Measurements from ENCODE around the gene PAK5.

The PAK5 gene

DNA sequence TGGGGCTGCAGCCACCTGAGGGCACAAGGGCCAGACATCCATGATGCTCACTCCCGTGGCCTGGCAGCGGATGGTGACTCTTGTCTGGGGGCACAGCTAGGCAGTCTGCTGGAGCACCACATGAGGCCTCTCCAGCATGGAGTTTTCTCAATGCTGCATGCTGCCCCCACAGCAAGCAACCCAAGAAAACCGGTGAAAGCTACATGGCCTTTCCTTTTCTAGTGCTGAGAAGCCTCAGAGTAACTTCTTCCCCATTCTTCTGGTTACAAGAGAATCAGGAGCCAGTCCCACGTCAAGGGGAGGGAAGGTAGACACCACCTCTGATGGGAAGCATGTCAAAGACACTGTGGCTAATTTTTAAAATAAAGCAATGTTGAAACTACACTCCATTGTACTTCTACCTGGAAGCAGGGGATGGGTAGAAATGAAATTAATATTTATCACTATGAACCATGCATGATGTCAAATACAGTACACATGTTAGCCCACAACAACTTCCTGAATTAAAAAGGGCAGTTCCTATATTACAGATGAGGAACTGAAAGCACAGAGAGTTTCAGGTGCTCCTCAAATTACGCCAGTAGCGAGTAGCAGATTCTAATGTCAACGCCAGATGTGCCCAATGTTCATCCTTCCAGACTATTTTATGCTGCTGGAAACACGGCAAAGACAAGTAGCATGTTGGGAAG, 223.0 kb downstream of the PAK5 start:
- no peak for DNase-seq

DNA sequence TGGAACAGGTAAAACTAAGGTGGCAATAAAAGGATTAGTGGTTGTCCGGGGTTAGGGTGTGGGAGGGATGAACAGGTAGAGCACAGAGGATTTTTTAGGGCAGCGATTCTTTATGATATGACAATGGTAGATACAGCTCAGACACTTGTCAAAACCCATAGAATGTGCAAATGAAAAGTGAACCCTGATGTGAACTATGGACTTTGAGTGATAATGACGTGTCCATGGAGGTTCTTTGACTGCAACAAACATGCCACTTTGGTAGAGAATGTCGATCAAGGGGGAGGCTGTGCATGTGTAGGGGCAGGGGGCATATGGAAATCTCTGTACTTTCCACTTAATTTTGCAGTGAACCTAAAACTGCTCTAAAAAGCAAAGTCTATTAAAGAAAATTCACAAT, 223.8 kb downstream of the PAK5 start:
- DNase-seq, result no peak

DNA sequence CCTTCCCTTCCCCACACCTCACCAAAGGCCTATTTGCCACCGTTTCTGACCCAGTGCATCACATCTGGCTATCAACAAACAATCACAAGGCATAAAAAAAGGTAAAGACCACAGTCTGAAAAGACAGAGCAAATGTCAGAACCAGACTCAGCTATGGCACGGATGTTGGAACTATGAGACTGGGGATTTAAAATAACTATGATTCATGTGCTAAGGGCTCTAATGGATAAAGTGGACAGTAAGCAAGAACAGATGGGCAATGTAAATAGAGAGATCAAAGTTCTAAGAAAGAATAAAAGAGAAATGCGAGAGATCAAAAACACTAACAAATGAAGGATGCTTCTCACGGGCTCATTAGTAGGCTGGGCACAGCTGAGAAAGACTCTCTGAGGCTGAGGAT, 225.0 kb downstream of the PAK5 start:
- DNase-seq, result no peak

DNA sequence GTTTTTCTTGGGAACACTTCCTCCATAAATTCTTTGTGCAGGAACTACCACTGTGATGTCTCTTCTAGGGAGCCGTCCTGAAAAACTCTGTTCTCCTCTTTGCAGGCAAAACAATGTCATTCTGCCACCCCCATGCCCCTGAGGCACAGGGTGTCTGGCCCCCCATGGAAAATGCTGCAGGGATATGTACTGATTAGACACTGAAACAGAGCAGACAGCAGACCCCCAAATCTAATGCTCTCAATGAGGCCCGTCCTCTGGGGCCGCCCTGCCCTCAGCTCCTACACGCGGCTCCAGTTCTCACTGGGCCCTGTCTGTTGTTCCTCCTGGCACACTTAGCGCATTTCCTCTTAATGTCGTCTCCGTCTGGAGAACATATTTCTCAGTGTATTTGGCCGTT, 227.0 kb downstream of the PAK5 start:
- no peak for DNase-seq

DNA sequence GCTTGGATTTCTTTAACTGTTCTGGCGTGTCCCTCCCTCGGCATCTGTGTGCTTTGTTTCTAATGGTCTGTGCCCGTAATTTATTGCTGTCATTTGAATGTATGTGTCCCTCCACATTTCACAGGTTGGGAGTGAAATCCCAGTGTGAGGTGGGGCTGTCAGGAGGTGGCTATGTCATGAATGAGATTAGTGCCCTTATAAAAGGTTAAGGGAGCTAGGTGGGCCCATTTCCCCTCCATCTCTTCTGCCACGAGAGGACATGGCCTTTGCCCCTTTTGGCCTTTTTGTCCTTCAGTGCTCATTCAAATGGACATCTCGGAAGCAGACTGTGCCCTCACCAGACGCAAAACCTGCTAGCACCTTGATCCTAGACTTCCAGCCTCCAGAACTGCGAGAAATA, 228.2 kb downstream of the PAK5 start:
- no peak for DNase-seq

DNA sequence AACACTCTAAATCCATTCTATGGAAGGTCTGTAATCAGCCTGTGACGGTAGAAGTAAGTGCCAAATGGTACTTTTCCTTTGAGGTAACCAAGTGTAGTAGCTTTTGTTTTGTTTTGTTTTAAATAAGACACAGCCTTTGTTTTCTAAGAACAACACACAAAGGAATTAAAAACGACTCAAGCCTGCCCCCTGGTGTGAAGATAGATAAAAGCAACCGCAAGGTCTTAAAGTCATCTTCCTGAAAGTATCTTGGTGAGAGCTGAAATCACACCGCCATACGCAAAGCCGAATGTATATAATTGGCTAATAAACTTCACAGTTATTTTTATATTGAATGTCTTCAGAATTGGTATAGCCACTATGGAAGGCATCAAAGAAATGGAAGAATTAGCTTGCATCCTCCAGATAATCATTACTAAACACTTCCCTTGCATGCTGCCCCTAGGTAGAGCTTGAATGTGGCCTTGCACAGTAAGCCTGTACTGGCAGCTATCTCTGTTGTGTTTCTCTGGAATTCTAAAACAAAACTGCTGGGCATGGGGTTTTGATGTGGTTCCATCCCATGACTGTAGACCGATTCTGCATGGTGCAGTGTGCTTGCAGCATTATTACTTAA, 228.9 kb downstream of the PAK5 start:
- peak; percentile 40 to 50 for DNase-seq

DNA sequence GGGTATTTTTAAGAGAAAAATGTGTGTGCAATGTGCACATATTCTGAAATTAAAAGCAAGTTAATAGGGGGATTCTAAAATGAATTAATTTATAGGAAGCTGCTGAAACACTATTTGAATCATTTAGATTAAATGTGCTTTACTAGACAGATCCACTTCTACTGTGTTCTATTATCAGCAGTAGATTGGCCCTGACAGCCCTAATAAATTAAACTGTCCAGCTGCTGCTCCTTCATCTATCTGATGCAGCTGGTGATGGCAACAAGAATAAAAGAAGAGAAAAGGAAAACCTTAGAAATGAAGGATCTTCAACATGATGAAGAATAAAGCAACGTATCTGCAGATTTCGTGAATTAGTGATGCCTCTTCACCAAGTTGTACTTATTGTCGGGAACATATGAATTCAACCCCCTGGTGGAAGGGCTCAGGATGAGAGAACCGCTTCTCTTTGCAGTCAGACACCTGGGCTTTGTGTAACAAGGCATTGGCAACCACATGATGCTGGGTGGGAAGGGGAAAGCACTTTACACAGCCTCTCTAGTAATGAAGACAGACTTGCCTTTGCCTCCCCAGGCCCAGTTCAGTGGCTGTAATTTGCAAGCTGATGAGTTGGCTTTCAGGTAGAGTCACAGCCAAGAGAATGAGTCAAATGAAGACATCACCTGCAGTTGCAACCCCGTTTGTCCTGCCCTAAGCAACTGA, 230.1 kb downstream of the PAK5 start:
- no peak for DNase-seq

DNA sequence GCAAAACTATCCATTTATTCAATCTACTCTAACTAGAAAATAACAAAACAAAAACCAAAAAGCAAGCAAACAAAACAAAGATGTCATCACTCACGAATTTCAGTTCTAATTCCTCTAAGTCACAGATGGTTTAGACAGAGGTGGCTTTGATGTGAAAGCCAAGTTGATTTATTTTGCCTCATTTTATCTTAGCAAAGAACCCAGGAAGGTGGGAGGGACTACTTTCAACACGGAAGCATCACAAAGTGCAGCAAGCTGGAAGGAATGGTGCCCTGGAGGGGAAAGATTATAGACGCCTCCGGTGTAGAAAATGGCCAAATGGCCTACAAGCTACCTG, 236.1 kb downstream of the PAK5 start:
- DNase-seq, result no peak

DNA sequence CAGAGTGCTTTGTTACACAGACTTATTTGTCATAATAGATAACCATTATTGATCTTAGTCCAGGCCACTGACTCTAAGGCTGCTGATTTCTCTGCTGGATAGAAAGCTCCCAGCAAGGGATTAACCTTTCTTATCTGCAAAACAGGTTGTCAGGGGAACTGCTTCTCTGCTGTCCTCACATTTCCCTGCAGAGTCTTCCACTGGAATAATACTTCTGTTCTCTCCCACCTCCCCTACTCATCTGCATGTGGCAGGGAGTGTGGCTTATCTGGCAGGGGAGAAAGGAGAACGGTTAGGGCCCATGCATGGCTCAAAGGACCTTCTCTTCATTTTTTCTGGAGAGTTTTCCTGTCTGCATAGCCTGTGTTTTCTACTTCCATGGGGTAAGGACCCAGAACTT, 238.3 kb downstream of the PAK5 start:
- no peak for DNase-seq

DNA sequence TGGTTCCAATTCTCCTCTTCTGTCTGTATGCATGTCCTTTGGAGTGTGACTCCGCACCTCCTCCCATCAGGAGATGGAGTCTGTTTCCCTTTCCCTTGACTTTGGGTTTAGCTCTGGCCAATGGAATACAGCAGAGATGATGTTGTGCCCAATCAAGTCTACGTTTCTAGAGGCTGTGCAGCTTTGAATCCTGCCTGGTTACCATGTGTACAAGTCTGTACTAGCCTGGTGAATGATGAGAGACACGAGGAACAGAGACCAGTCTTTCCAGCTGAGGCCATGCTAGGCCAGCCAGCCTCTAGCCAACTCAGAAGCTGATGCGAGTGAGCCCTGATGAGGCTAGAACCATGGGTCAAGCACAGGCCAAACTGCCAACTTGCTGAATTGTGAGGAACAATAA, 241.3 kb downstream of the PAK5 start:
- DNase-seq, result no peak

DNA sequence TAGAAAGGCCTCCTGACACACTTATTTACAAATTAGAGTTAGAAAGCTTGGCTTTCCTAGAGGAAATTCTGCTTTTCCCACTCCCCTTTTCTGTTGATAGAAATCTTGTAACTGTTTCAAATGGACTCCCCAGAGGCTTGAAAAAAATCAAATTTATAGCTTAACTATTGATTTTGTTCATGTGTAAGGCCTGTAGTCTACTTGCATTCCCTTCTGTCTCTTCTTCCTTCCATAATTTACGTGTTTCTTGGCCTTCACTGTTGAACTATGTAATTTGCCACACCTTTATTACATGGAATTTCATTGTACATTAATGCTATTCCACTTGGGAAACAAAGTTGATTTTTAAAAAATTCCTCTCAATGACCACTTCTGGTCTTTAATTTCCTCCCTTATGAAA, 243.1 kb downstream of the PAK5 start:
- no peak for DNase-seq

DNA sequence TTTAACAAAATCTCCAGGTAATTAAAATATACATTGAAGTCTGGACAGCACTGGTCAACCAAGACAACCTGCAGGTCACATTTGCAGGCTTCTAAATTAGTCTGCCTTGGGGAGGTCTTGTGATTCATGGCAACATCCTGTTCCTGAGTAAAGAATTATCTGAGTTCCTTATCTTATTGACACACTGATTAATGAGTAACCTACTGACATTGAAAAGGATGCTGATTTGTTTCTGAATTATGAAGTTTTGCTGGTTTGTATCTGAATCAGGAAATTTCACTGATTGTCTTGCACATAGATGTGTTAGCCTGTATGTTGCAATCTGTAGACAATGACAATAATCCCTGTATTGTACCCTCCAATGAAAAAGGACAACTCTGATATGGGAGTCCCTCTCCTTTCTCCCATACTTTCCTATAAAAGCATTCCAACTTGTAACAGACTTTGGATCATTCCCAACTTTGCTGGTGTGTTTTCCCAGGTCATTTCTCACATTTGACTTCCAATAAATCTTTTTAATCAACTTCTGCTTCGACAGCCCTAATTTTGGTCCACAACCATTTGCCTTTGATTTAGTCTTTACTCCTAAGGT, 244.5 kb downstream of the PAK5 start:
- DNase-seq, result no peak

DNA sequence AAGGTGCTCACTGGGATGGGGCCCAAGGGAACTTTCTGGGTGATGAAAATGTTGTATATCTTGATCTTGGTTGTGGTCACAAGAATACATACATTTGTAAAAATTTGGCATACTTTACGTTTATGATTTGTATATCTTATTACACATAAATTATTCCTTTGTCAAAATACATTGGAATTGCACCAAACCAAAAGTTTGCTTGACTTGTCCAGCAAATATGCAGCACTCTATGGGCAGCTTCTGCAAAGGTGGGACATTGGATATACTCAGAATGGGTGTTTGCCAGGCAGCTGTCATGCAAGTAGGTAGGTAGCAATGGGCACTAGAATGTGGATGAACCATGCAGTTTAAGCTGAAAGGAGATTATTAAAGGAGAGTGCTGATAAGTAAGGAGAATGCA, 246.5 kb downstream of the PAK5 start:
- no peak for DNase-seq

DNA sequence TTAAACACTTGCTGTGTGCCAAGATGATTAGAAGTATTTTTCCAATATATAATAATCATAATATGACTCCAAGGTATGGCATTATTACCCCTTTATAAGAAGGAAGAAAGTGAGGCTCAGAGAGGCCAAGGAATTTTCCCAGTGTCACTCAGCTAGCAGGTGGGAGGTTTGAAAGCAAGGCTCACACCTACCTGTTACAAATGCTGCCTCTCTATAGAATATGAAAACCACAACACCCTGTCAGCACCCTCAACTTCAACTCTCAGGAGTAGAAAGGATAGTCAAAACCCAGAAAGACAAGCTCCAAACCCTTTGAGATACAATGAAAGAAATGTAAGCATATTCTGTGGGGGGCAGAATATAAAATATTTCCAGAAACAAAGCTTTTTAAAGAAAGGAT, 247.8 kb downstream of the PAK5 start:
- DNase-seq, result no peak

DNA sequence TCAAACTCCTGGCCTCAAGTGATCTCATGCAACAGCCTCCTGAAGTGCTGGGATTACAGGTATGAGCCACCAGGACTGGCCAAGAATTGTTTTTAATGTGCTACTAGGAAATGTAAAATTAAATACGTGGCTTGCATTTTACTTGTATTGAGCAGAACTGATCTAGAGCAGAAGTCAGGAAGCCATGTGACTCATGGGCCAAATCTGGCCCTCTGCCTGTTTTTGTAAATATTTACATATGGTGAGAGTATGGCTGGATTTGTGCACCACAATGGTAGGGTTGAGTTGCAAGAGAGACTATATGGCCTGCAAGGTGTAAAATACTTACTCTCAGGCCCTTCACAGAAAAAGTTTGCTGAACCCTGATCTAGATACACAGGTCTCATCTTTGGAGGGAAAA, 248.7 kb downstream of the PAK5 start:
- no peak for DNase-seq

DNA sequence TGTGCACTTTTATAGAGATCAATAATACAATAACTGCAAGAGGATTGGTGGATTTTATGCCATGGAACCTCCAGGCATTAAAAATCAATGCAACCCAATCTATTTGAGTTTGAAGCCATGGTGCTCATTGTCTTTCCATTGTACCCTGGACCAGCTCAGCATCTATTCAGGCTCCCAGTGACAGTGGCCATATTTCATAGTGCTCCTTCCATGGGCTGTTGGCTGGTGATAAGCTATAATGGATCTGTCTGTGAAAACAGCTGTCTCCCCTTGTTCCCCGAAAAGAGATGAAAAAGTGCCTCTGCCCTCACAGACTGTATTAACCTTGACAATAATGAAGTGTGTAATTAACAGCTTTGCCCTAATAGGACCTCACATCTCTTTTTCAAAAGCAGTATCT, 250.2 kb downstream of the PAK5 start:
- DNase-seq, result no peak

DNA sequence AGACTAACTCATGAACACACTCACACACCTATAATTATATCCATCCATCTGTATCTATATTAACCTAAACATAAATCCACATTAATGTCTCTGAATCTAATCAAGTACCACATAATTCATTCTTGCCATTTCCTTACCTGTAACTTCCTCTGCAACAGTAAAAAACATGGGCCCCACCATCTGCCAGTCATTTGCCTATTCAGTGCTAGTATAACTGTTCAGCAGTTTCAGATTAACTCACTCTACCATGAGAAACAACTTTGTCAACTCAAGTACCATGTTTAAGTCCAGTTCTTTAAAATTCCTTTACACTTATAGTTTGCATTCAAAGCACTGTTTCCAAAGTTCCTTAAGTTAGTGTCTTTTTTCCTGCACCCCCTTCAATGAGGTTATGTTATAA, 255.7 kb downstream of the PAK5 start:
- no peak for DNase-seq

DNA sequence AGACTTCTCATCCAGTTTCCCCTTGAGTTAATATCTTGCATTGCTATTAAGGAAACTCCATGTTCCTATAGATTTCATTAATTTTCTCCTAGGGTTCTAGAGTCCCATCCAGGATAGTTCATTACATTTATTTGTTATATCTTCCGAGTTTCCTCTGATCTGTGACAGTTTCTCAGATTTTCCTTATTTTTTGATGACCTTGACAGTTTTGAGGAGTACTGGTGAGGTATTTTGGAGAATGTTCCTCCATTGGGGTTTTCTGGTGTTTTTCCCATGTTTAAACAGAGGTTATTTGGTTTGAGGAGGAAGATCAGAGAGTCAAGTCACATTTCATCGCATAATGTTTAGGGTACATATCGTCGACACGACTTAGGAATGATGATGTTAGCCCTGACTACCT, 256.7 kb downstream of the PAK5 start:
- DNase-seq, result no peak

DNA sequence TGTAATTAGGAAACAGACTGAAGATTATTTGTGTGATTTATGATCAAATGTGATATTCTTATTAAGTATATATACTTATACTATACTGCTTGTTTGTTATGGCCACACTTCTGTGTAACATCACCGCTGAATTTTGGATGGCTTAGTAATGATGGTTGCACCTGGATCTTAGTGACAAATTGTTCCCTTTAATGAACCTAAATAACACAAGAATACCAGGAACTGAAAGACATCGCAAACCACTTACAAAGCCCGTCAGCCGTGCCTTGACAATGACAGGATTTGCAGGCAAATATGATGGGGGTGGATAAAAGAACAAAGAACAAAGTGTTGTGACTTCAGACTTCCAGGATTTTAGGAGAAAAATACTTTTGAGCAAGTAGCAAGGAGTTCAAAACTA, 257.4 kb downstream of the PAK5 start:
- no peak for DNase-seq

DNA sequence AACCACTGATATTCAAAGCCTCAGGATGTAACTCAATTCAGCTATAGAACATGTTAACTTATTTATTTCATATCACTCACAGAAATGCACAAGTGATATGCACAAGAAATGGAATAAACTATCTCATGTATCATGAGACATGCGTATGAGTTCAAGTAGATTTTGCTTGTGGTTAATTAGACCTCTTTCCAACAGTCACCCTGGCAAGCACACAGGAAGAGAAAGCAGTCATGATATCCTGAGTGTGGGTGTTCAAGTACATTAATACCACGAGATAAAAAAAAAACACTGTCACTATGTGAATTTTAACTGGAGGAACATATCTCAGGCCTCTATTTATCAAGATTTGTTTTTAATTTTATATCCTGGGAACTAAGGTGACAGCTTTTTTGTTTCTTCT, 260.3 kb downstream of the PAK5 start:
- no peak for DNase-seq

DNA sequence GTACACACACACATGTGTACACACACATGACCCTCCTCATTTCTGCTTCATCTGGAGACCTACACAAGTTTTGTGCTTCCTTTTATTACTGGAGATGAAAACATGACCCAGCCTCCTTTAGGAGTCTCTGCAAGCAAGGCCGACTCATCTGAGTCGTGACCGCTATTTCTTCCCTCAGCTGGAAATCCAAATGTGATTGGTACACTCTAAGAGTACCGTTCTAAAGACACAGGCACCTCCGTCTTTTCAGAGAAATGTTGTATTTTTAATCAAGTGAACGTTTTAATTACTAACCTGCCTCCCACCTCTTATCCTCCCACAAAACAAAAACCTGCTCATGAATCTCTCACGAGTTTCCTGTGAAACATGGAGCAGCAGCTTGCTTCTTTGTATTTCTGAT, 261.5 kb downstream of the PAK5 start:
- no peak for DNase-seq

DNA sequence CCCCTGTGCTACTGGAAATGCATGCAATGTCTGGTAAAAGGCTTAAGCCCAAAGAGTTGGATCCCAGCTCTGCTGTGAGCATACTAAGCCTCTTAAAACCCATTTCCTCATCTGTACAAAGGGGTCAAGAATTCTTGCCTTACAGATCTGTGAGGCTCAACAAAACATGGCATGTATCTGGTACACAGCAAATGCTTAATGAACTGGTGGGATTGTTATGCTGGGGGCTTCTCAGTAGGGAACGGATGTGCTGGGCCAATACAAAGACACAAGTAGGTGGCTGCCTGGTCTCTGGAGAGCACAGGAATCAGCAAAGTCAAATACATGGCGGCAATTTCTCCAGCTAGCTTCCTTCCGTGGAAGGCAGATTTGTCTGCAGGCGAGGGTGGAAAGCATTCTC, 262.2 kb downstream of the PAK5 start:
- no peak for DNase-seq

DNA sequence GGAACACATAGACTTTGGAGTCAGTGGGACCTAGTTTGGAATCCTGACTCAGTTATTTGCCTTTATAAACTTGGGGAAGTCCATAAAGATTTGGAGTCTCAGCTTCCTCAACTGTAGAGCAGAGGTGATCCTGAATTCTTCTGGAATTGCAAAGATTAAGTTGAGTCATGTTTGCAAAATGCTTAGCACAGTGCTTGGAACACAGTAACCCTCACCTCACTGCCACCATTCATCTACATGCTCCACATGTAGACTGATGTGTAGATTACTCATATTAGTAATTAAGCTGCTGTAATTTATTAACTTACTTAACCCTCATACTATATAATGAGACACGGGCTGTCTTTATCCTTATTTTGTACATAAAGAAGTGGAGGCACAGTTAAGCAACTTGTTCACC, 263.0 kb downstream of the PAK5 start:
- DNase-seq, result no peak

DNA sequence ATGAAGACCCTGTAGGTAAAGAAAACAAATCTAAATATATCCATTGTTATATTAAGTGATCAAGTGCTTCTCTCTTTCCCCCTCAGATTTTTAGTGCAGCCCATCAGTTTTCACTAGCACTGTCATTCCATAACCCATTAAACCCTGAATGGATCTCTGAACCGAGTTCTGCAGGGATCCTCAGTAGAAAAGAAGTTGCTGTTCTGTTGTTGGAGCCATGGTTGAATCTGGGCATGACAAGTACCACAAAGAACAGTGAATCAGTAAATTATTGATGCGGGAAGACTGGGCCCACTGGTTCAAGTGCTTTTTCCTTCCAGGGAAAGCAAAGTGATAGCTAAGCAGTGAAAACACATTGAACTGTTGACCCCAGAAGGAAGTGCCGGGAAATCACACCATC, 264.1 kb downstream of the PAK5 start:
- DNase-seq, result no peak
